Measurements from ENCODE around the gene MTFR2. TPM values are rescaled to one million over a fixed set of nuclear protein-coding genes. Genes with fewer than 3 reads are reported as not detected.

The MTFR2 gene
- total RNA-seq, 1 experiment from 2014 or later, result 18.5 TPM

DNA sequence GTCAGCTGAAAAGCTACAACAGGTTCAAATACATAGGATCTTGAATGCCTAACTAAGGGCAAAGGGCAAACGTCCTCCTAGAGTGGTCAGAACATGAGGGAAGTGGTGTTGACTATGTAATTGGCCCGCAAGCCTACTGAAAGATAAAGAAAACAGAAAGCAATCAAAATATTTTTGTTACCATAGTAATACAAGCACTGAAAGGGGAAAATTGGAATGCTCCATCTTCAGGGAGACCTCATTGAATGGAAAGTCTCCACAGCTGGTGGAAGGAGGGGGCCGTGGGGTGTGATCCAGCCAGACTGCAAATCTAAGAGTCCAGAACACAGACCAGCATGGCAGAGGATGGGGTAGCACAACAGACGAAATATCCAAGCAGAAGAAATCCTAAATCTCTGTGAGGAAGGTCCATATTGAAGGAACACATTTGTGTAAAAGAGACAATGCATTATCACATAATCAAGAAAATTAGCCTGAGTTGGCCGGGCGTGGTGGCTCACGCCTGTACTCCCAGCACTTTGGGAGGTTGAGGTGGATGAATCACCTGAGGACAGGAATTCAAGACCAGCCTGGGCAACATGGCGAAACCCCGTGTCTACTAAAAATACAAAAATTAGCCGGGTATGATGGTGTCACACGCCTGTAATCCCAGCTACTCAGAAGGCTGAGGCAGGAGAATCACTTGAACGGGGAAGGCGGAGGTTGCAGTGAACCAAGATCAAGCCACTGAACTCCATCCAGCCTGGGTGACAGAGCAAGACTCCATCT is 39.5 kb downstream of the MTFR2 start:
- H3K4me3 Mint-ChIP-seq (ENCODE audit: unreplicated experiment), result no peak overlapping the region
- BruUV-seq (replicated peaks), result no TSS peak
- Histone ChIP-seq H3K36me3 (ENCODE audit: control insufficient read depth, insufficient read depth, low read length) (no peaks in the 10 kb centered on the region), H3K4me1 (no peaks in the 10 kb centered on the region), H3K27me3 (replicated peaks; ENCODE audit: control insufficient read depth, insufficient read depth, low read length) (no peaks in the 10 kb centered on the region), H3K4me3 (ENCODE audit: low read depth, low read length) (no peak overlapping the region), H3K9me3 (no peaks in the 10 kb centered on the region)
- ChIA-PET CTCF (no interaction called here), POLR2A (no interaction called here)
- H3K27ac Mint-ChIP-seq (ENCODE audit: unreplicated experiment), result no peak overlapping the region
- peaks cover 10% of the 10 kb centered on the region for H3K9me3 Mint-ChIP-seq (ENCODE audit: unreplicated experiment)
- DNase-seq, result no peak
- H3K27me3 Mint-ChIP-seq (ENCODE audit: insufficient read depth, unreplicated experiment), result peaks cover 6% of the 10 kb centered on the region
- H3K36me3 Mint-ChIP-seq (ENCODE audit: insufficient read depth, unreplicated experiment), result no peaks in the 10 kb centered on the region
- TF ChIP-seq CTCF (IDR thresholded peaks at IDR 0.05; ENCODE audit: insufficient read depth in 1 of 2, low read depth in 1 of 2, low read length in 1 of 2, severe bottlenecking in 1 of 2, unreplicated experiment in 1 of 2), result no peak
- intact Hi-C loops (cut with micrococcal nuclease; ENCODE audit: unreplicated experiment), result no loop called here
- no peaks in the 10 kb centered on the region for H3K4me1 Mint-ChIP-seq (ENCODE audit: low read depth, unreplicated experiment)

GRCh38 chr6:136209496-136209895 is 40.6 kb downstream of the MTFR2 start:
- no peak for DNase-seq
- H3K4me3 Mint-ChIP-seq (ENCODE audit: unreplicated experiment), result no peak overlapping the region
- TF ChIP-seq CTCF (IDR thresholded peaks at IDR 0.05; ENCODE audit: insufficient read depth in 1 of 2, low read depth in 1 of 2, low read length in 1 of 2, severe bottlenecking in 1 of 2, unreplicated experiment in 1 of 2), result no peak
- H3K27me3 ChIP-seq (replicated peaks; ENCODE audit: control insufficient read depth, insufficient read depth, low read length), result no peaks in the 10 kb centered on the region
- intact Hi-C loops (cut with micrococcal nuclease; ENCODE audit: unreplicated experiment), result no loop called here
- CTCF ChIA-PET, result no interaction called here
- no peak overlapping the region for H3K27ac Mint-ChIP-seq (ENCODE audit: unreplicated experiment)
- peaks cover 4% of the 10 kb centered on the region for H3K27me3 Mint-ChIP-seq (ENCODE audit: insufficient read depth, unreplicated experiment)
- H3K36me3 ChIP-seq (ENCODE audit: control insufficient read depth, insufficient read depth, low read length), result no peaks in the 10 kb centered on the region
- POLR2A ChIA-PET, result no interaction called here
- BruUV-seq (replicated peaks), result no TSS peak
- H3K4me3 ChIP-seq (ENCODE audit: low read depth, low read length), result no peak overlapping the region
- no peaks in the 10 kb centered on the region for H3K4me1 ChIP-seq
- no peaks in the 10 kb centered on the region for H3K4me1 Mint-ChIP-seq (ENCODE audit: low read depth, unreplicated experiment)
- peaks cover 10% of the 10 kb centered on the region for H3K9me3 Mint-ChIP-seq (ENCODE audit: unreplicated experiment)
- H3K9me3 ChIP-seq, result no peaks in the 10 kb centered on the region
- no peaks in the 10 kb centered on the region for H3K36me3 Mint-ChIP-seq (ENCODE audit: insufficient read depth, unreplicated experiment)

- Histone ChIP-seq H3K27me3 (replicated peaks; ENCODE audit: control insufficient read depth, insufficient read depth, low read length) (no peaks in the 10 kb centered on the region), H3K36me3 (ENCODE audit: control insufficient read depth, insufficient read depth, low read length) (no peaks in the 10 kb centered on the region), H3K4me1 (no peaks in the 10 kb centered on the region), H3K4me3 (ENCODE audit: low read depth, low read length) (no peak overlapping the region), H3K9me3 (no peaks in the 10 kb centered on the region)
- Mint-ChIP-seq H3K4me1 (ENCODE audit: low read depth, unreplicated experiment) (no peaks in the 10 kb centered on the region), H3K36me3 (ENCODE audit: insufficient read depth, unreplicated experiment) (no peaks in the 10 kb centered on the region), H3K4me3 (ENCODE audit: unreplicated experiment) (no peak overlapping the region), H3K27me3 (ENCODE audit: insufficient read depth, unreplicated experiment) (peaks cover 3% of the 10 kb centered on the region), H3K27ac (ENCODE audit: unreplicated experiment) (no peak overlapping the region), H3K9me3 (ENCODE audit: unreplicated experiment) (peaks cover 10% of the 10 kb centered on the region)
- no peak for TF ChIP-seq CTCF (IDR thresholded peaks at IDR 0.05; ENCODE audit: insufficient read depth in 1 of 2, low read depth in 1 of 2, low read length in 1 of 2, severe bottlenecking in 1 of 2, unreplicated experiment in 1 of 2)
- DNase-seq, result no peak
- no TSS peak for BruUV-seq (replicated peaks)
- ChIA-PET CTCF (no interaction called here), POLR2A (no interaction called here)
- intact Hi-C loops (cut with micrococcal nuclease; ENCODE audit: unreplicated experiment), result no loop called here
These were observed 41.3 kb downstream of the MTFR2 start for GRCh38 chr6:136208783-136209182.
